Upper lobe of right lung (tissue), 1 donor: Measurements from ENCODE around the gene ASAP2. TPM values are rescaled to one million over a fixed set of nuclear protein-coding genes. Genes with fewer than 3 reads are reported as not detected.
A peak's percentile ranks its signal among the peaks of the same experiment; 100 is the strongest.
"Not testable (repeated sequence)": the region's sequence is repeated elsewhere in the genome, so short reads cannot be mapped to it uniquely, and the experiment has no call there.

Source experiments
- ATAC-seq: fragments of 200-7000 bp; cut with Tn5 transposase; one replicate; pipeline ENCODE4 v1.9.1; 2020; ENCODE audit warnings: mild to moderate bottlenecking, moderate library complexity
- DNase-seq: peaks from one replicate; pipeline ENCODE4 v3.0.0-alpha.2; 2020
- H3K27ac ChIP-seq: fragments of 200-600 bp; one replicate; pipeline ENCODE4 v1.8.0; 2022
- H3K27me3 ChIP-seq: fragments of 200-600 bp; one replicate; pipeline ENCODE4 v1.8.0; 2022; ENCODE audit warnings: mild to moderate bottlenecking
- H3K36me3 ChIP-seq: fragments of 200-600 bp; one replicate; pipeline ENCODE4 v1.8.0; 2022
- H3K4me1 ChIP-seq: fragments of 200-600 bp; one replicate; pipeline ENCODE4 v1.8.0; 2022
- H3K4me3 ChIP-seq: fragments of 200-600 bp; one replicate; pipeline ENCODE4 v1.8.0; 2022; ENCODE audit warnings: mild to moderate bottlenecking
- H3K9me3 ChIP-seq: fragments of 200-600 bp; one replicate; pipeline ENCODE4 v1.8.0; 2022
- CTCF ChIP-seq: fragments of 200-600 bp; IDR thresholded peaks from one replicate; pipeline ENCODE4 v1.8.0; 2022; ENCODE audit warnings: antibody characterized with exemption
- intact Hi-C: fragments of 100-400 bp; cut with DNase I; formaldehyde crosslinking; loops from one replicate; pipeline ENCODE4 v1.11.0; 2022
- total RNA-seq: library from RNA; stranded (reverse); fragmentation: NEBNext Ultra II Directional; extraction: Animal tissue kit (Norgen Biotek cat#: 25700); gene quantifications from one replicate; pipeline ENCODE4 v1.2.1, GENCODE V29; 2021
- donor health status: DM: no; HTN: yes; CAD: no; lungs with severe emphysema.

The ASAP2 gene
- total RNA-seq, 1 donor from 2014 or later = 30.9 TPM

GRCh38 chr2:9391961-9392720, 185.5 kb downstream of the ASAP2 start:
- intact Hi-C loops = no loop called here
- Histone ChIP-seq H3K4me1 (no peaks in the 10 kb centered on the region), H3K27ac (no peak overlapping the region), H3K4me3 (no peak overlapping the region), H3K36me3 (peaks cover 19% of the 10 kb centered on the region), H3K27me3 (no peaks in the 10 kb centered on the region), H3K9me3 (no peaks in the 10 kb centered on the region)
- DNase-seq = no peak
- no peak for TF ChIP-seq CTCF
- ATAC-seq = no peak

- no peak for DNase-seq
Measured at GRCh38 chr2:9392898-9393765, 186.5 kb downstream of the ASAP2 start.

GRCh38 chr2:9394816-9395215, 188.2 kb downstream of the ASAP2 start:
- DNase-seq (peak; percentile 56), ATAC-seq (no peak)
- intact Hi-C loops = no loop called here
- Histone ChIP-seq H3K4me1 (peaks cover 3% of the 10 kb centered on the region), H3K27me3 (no peaks in the 10 kb centered on the region), H3K36me3 (peaks cover 14% of the 10 kb centered on the region), H3K9me3 (no peaks in the 10 kb centered on the region), H3K27ac (no peak overlapping the region), H3K4me3 (no peak overlapping the region)
- TF ChIP-seq CTCF = no peak

More at GRCh38 chr2:9392898-9393765, 186.5 kb downstream of the ASAP2 start:
- Histone ChIP-seq H3K9me3 (no peaks in the 10 kb centered on the region), H3K4me3 (no peak overlapping the region), H3K36me3 (peaks cover 16% of the 10 kb centered on the region), H3K27ac (no peak overlapping the region), H3K4me1 (no peaks in the 10 kb centered on the region), H3K27me3 (no peaks in the 10 kb centered on the region)
- intact Hi-C loops = no loop called here
- ATAC-seq = no peak
- no peak for TF ChIP-seq CTCF

GRCh38 chr2:9397201-9397600, 190.6 kb downstream of the ASAP2 start:
- no peak overlapping the region for H3K4me3 ChIP-seq
- peaks cover 3% of the 10 kb centered on the region for H3K4me1 ChIP-seq
- intact Hi-C loops = no loop called here
- ATAC-seq (no peak), DNase-seq (peak; percentile 46)
- H3K27me3 ChIP-seq = no peaks in the 10 kb centered on the region
- no peak for TF ChIP-seq CTCF
- no peaks in the 10 kb centered on the region for H3K9me3 ChIP-seq
- no peak overlapping the region for H3K27ac ChIP-seq
- H3K36me3 ChIP-seq = peaks cover 2% of the 10 kb centered on the region

- H3K27me3 ChIP-seq, H3K9me3 ChIP-seq, H3K27ac ChIP-seq, H3K4me1 ChIP-seq, ATAC-seq, H3K4me3 ChIP-seq, intact Hi-C loops: not testable (repeated sequence)
- peak; percentile 27 for DNase-seq
- peaks cover 12% of the 10 kb centered on the region for H3K36me3 ChIP-seq
Measured at GRCh38 chr2:9398251-9398650, 191.6 kb downstream of the ASAP2 start.
